Measurements from ENCODE around the gene TTC31.

TTC31 gene

GRCh38 chr2:74527741-74528140 lies 44.9 kb downstream of the TTC31 start:
- no peak for DNase-seq

GRCh38 chr2:74528600-74529356 lies 45.9 kb downstream of the TTC31 start:
- no peak for DNase-seq

GRCh38 chr2:74529357-74530238 lies 46.7 kb downstream of the TTC31 start, which contains the start of the genes AUP1 and HTRA2:
AUP1 (minus strand) TSS chr2:74529706; CDS start chr2:74529629, 77 bp downstream.
HTRA2 (plus strand) TSS chr2:74529933; CDS start chr2:74530007, 74 bp downstream.
- peak; percentile 94 for DNase-seq

GRCh38 chr2:74530239-74531187 lies 47.6 kb downstream of the TTC31 start:
- peak; percentile 66 for DNase-seq

- DNase-seq, result no peak
Observed at GRCh38 chr2:74531666-74532065, 48.8 kb downstream of the TTC31 start.

GRCh38 chr2:74532222-74532621 lies 49.3 kb downstream of the TTC31 start:
- DNase-seq, result no peak

- no peak for DNase-seq
Observed at GRCh38 chr2:74533464-74533863, 50.6 kb downstream of the TTC31 start.

- no peak for DNase-seq
Observed at GRCh38 chr2:74534411-74534810, 51.5 kb downstream of the TTC31 start.

GRCh38 chr2:74535440-74535965 lies 52.6 kb downstream of the TTC31 start:
- DNase-seq, result no peak

GRCh38 chr2:74536166-74536950 lies 53.5 kb downstream of the TTC31 start:
- DNase-seq, result no peak

GRCh38 chr2:74537140-74537539 lies 54.3 kb downstream of the TTC31 start:
- DNase-seq, result no peak

- no peak for DNase-seq
Observed at GRCh38 chr2:74538881-74539339, 56.0 kb downstream of the TTC31 start.

- DNase-seq, result no peak
Observed at GRCh38 chr2:74540291-74540690, 57.4 kb downstream of the TTC31 start.

GRCh38 chr2:74542978-74543377 lies 60.1 kb downstream of the TTC31 start:
- no peak for DNase-seq

All from CD4-positive, alpha-beta T cell treated with Interferon gamma for 1 hour (primary cell).